IPS-18c (cell line): ENCODE results near the gene TAAR1.
"Not testable (repeated sequence)": the region's sequence is repeated elsewhere in the genome, so short reads cannot be mapped to it uniquely, and the experiment has no call there.

Experiments
- H3K4me3 ChIP-seq: 2 replicates; pipeline ENCODE4 v1.7.0; 2013; ENCODE audit warnings: low read depth, mild to moderate bottlenecking, low read length, moderate library complexity; ENCODE audit not compliant: insufficient read depth
- H3K9me3 ChIP-seq: one replicate; pipeline ENCODE4 v1.6.1; 2013; ENCODE audit warnings: mild to moderate bottlenecking, low read length, moderate library complexity; ENCODE audit not compliant: control insufficient read depth, insufficient read depth

The TAAR1 gene, protein sequence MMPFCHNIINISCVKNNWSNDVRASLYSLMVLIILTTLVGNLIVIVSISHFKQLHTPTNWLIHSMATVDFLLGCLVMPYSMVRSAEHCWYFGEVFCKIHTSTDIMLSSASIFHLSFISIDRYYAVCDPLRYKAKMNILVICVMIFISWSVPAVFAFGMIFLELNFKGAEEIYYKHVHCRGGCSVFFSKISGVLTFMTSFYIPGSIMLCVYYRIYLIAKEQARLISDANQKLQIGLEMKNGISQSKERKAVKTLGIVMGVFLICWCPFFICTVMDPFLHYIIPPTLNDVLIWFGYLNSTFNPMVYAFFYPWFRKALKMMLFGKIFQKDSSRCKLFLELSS

DNA sequence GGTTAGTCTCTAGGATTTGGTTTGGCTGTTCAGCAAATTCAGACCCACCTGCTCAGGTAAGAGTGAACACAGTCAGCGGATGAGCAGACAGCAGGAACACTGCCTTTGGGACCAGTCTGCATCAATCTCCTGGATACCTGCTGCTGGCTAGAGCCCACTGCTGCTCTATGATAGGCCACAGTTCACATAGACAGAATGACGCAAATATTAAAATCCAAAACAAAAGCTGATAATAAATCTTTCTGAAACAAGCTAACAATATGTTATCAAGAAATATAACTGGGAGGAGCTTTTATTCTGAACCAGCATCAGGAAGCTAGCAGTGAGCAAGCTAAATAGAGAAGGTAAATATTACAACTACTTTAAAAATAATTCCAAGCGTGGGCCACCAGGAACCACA is at the start of gene TAAR1:
TSS of gene TAAR1 (minus strand) at position 101 of the 400 bp plus-strand sequence. CDS start 13,179 bp downstream, outside the sequence.
- Histone ChIP-seq H3K4me3 (no peak within 1 kb of the TSS), H3K9me3 (no peaks in the 10 kb centered on the region)

DNA sequence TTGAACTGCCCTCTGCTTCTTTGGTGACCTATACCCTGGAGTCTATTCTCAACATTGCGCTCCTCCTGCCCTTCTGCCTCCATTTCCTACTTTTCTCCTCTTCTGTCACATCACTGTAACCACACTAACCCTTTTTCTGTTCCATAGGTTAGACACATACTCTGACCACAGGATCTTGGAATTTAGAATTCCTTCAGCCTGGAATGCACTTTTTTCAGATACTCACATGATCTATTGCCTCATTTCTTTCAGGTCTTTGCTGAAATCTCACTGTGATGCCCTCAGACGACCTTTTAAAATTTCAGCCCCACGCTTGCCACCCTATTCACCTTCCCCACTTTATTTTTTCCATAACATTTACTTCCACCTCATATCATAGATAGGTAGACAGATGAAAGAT is 49.8 kb upstream of the TAAR1 start:
- Histone ChIP-seq H3K4me3 (no peak overlapping the region), H3K9me3 (no peaks in the 10 kb centered on the region)

DNA sequence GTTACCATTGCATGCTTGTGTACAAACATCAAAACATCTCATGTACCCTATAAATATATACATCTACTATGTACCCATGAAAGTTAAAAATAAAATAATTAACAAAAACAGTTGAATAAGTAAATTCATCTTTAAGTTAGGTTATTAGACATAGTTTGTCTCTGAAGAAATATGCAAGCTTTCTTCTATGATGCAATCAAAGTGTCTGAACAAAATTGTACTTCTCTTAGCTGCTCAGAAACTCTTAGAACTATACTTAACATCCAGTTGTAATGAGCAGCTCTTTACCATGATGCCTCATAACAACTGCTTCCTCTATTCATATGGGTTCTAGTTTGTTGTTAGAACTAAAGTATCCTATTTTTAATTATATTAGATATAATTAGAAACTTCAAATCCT is 49.0 kb upstream of the TAAR1 start:
- no peak overlapping the region for H3K4me3 ChIP-seq
- H3K9me3 ChIP-seq, result no peaks in the 10 kb centered on the region

DNA sequence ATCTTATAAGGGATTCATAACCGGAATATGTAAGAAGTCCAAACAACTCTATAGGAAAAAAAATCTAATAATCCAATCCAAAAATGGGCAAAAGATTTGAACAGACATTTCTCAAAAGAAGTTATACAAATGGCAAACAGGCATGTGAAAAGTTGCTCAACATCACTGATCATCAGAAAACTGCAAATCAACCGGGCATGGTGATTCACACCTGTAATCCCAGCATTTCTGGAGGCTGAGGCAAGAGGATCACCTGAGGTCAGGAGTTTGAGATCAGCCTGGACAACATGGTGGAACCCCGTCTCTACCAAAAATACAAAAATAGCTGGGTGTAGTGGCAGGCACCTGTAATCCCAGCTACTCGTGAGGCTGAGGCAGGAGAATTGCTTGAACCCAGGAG is 47.8 kb upstream of the TAAR1 start:
- not testable (repeated sequence) for H3K9me3 ChIP-seq, H3K4me3 ChIP-seq

DNA sequence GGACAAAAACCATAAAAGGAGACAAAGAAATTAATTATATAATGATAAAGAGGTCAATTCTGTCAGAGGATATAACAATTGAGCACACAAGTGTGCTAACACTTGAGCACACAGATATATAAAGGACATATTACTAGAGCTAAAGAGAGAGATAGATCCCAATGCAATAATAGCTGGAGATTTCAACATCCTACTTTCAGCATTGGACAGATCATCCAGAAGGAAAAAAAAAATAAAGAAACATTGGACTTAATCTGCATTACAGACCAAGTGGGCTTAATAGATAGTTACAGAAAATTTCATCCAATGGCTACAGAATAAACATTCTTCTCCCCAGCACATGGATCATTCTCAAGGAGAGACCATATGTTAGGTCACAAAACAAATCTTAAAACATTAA is 45.0 kb upstream of the TAAR1 start:
- no peak overlapping the region for H3K4me3 ChIP-seq
- H3K9me3 ChIP-seq, result no peaks in the 10 kb centered on the region

DNA sequence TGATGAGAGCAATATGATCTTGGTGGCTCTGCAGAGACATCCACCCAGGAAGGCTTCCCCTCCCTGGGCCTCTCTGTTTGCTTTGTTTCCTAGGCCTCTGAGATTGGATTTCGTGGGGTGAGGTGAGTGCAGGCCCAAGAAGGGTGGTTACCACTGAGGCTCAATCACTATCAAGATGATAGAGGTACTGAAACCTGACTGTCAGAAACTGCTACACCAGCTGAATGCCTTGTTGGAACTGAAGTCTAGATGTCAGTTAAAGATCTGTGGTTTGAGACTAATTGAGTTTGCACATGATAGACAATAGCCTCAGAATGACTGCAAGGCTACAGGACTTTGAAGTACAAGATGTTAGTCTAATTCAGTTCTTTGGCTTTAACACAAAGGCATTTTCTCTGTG is 39.6 kb upstream of the TAAR1 start:
- H3K4me3 ChIP-seq, result no peak overlapping the region
- H3K9me3 ChIP-seq, result no peaks in the 10 kb centered on the region

DNA sequence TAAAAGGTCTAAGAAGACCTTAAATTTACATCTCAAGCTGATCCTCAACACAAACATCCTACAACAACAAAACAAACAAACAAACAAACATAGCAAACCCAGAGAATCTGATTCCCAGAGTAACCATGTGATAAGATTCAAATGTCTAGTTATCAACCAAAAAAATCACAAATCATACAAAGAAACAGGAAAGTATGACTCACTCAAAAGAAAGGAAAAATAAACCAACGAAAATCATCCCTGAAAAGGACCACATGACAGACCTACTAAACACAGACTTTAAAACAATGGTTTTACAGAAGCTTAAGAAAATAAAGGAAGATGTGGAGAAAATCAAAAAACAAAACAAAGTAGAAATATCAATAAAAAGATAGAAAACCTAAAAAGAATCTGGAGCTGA is 36.8 kb upstream of the TAAR1 start:
- Histone ChIP-seq H3K4me3 (no peak overlapping the region), H3K9me3 (no peaks in the 10 kb centered on the region)

DNA sequence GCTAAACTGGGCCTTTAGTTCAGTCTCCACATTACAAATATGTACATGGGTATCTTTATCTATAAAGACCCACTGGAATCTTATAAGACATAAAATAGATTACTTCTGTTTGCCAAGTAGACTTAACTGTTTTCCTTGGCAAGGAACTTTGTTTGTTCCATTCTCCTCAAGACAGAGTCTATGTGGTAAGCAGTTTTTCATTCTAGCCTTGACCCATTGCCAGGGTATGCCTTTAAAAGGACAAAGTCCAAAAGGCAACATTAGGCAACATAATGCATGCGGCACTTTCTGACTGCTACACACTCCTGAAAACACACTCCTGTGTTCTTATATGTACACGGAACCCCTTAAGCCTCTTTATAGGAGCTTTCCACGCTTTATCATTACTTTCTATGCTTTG is 34.5 kb upstream of the TAAR1 start:
- no peak overlapping the region for H3K4me3 ChIP-seq

DNA sequence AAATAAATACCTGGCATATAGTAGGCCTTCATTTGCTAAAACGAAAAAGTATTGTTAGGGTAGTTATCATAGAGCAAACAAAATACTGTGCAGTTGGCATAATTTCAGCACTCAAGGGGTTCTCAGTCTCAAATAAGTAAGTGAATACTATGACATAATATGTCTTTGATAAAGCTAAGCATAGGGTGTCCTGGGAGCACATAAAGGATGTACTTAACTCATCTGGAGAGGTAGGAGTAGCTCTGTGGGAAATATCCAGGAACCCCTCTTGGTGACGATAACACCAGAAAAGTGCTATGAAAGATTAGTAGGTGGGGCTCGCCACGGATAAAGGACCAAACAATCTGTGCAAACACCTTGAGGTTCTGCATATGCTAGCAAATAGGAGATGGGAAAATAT is 31.7 kb upstream of the TAAR1 start:
- Histone ChIP-seq H3K4me3 (no peak overlapping the region), H3K9me3 (no peaks in the 10 kb centered on the region)

More for the DNA sequence above, 34.5 kb upstream of the TAAR1 start:
- no peaks in the 10 kb centered on the region for H3K9me3 ChIP-seq

DNA sequence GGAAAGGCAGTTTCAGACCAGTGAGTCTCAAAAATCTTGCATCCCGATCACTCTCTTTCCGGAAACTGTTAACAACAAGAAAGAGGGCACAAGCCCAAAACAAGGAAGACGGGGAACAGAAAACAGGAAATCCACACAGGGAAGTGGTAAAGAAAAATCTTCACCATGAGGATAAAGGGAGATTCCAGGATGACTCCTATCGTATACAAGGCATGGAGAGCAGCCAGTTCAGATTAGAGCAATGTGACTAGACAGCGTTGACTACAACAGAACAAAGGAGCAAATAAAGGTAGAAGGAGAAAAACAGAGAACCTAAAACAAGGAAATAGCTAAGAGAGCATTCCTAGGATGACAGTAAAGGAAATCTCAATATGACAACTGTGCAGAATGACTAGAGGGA is 28.3 kb upstream of the TAAR1 start:
- no peak overlapping the region for H3K4me3 ChIP-seq
- H3K9me3 ChIP-seq, result no peaks in the 10 kb centered on the region

DNA sequence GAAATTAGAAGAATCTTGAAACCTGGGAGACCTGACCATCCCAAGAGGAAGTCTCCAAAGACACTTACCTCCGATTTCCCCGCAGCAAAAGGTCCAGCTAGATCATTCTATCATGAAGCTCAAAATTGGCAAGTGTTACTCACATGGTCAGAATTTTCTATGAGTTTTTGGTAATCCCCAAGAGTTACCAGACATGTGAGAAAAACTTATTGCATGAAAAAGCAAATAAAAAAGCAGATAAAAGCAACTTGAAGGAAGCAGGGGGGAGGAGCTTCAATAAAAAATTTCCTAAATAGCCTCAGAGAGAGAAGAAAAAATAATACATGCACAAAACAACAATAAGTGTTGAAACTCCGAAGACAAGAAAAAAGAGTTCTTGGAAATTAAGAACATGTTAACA is 27.5 kb upstream of the TAAR1 start:
- no peak overlapping the region for H3K4me3 ChIP-seq

DNA sequence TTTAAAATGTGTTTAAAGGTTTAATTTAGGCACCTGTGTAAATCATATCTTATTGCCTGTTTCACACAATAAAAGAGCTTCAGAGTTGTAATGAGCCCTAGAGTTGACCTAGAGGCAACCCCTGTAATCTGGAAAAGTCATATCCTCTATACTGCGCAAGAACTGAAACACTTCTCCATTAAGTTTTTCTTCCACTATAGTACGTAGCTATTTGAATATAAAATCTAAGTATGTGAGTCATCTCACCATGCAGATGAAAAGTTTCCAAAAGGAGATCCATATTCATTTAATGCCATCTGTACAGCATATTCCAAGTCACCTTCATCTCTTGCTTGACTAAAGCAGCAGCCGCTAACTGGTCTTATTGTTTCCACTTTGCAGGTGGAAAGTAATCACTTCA is 26.0 kb upstream of the TAAR1 start:
- Histone ChIP-seq H3K4me3 (no peak overlapping the region), H3K9me3 (no peaks in the 10 kb centered on the region)

More for the DNA sequence above, 27.5 kb upstream of the TAAR1 start:
- no peaks in the 10 kb centered on the region for H3K9me3 ChIP-seq

DNA sequence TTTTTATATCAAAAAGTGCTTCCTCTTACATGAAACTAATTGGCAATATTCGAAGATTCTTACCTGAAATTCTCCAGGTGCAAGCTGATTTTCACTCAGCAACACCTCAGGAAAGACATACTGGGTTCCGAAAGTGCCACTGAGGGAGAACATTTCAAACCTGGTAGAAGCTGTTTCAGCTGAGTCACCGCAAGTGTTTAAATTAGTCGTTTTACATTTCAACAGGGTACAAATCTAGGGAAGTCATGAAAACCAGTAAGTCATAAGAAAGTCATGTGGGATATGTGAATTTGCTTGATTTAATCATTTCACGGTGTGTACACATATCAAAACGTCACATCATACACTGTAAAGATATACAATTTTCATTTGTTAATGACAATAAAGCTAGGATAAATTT is 25.3 kb upstream of the TAAR1 start:
- no peaks in the 10 kb centered on the region for H3K9me3 ChIP-seq
- no peak overlapping the region for H3K4me3 ChIP-seq

DNA sequence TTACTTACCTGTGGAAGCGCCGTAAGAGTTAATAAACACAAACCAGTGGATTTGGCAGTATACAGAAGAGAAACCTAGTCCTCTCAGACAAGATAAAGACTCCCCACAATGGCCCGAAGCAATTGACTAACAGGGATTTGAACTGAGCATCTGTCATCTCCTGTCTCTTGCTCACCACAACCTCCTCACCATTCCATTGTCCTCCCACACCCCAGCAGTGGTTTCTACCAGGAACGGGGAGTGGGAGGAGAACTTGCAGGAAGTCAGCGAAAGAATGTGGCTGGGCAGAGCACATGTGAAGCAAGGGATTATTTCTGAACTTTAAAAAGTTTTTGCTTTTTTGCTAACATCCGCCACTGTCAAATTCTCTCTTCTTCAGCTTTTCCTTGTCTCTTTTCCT is 24.6 kb upstream of the TAAR1 start:
- Histone ChIP-seq H3K4me3 (no peak overlapping the region), H3K9me3 (no peaks in the 10 kb centered on the region)

DNA sequence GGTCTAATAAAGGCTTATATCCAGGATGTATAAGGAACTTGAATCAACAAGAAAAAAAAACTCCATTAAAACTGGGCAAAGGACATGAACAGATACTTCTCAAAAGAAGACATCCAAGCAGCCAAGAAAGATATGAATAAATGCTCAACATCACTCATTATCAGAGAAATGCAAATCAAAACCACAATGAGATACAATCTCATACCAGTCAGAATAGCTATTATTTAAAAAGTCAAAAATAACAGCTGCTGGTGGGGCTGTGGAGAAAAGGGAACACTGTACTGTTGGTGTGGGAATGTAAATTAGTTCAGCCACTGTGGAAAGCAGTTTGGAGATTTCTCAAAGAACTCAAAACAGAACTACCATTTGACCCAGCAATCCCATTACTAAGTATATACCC is 20.1 kb upstream of the TAAR1 start:
- not testable (repeated sequence) for H3K9me3 ChIP-seq, H3K4me3 ChIP-seq

DNA sequence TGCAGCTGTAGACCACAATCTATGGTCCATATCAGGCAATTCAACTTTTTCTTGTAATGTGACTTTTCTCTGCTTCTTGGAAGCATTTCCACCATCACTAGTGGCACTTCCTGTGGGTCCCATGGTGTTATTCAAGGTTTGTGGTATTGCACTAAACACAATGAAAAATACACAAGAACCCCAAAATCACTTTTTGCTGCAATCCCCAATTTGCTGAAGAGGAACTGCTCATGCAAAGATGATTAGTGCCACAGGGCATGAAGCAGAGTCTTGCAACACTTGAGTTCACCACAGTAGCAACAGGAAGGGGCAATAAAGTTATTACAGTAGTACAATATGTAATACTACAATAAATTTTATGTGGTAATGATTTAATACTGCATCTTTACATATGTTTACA is 16.8 kb upstream of the TAAR1 start:
- no peaks in the 10 kb centered on the region for H3K9me3 ChIP-seq
- no peak overlapping the region for H3K4me3 ChIP-seq

DNA sequence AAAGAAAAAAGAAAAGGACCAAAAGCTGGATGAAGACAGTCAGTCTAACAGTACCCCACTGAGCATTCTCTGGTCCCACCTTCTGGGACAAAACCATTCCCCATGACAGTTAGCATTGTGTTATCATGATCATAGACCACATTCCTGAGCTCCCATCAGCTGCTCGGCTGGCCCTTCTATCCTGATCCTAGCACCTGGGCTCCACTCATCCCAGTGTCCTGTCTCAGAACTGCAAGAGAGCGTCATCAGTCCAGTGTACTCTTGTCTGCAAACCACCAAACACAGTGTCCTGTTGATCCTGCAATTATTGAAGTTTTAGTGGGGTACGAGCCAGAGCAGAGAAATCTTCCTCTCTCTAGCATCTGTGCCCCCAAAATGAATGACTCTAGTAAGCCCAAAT is 16.0 kb upstream of the TAAR1 start:
- Histone ChIP-seq H3K4me3 (no peak overlapping the region), H3K9me3 (no peaks in the 10 kb centered on the region)

DNA sequence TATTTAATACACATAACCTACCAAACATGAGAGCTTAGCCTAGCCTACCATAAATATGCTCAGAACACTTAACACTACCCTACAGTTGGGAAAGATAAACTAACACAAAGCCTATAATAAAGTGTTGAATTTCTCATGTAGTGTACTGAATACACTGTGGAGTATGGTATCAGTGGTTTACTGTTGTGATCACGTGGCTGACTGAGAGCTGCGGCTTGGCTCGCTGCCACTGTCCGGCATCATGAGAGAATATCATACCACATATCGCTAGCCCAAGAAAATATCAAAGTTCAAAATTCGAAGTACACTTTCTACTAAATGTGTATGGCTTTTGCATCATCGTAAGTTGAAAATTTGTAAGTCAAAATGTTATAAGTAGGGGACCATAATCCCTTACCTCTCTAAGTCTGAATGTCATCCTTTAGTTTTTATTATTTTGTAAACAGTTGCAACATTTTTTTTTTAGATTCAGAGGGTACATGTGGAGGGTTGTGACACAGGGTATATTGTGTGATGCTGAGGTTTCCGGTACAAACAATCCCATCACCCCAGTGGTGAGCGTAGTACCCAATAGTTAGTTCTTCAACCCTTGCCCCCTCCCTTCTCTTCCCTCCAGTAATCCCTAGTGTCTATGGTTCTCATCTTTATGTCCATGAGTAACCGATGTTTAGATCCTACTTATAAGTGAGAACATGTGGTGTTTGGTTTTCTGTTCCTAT is 14.6 kb upstream of the TAAR1 start:
- no peaks in the 10 kb centered on the region for H3K9me3 ChIP-seq

DNA sequence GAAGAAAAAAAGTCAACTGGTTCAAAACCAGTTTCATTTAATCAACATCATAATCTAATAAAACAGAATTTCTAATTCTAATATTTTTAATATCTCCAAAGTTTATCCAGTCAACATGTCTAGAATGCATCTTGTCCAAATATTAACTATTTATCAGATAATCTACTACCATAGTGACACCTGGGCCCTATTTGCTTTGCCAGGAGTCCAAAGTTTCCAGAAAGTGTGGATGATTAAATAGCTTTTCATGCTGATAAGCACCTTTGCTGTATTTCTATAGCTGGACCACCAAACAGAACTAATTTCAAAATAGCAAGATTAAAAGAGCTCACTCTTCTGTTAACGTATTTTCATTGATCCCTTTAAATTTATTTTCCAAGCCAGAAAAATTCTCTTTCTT is 12.3 kb upstream of the TAAR1 start:
- Histone ChIP-seq H3K4me3 (no peak overlapping the region), H3K9me3 (no peaks in the 10 kb centered on the region)

More for the DNA sequence above, 14.6 kb upstream of the TAAR1 start:
- no peak overlapping the region for H3K4me3 ChIP-seq
